ENCODE measurements around the gene HAGH. TPM values are rescaled to one million over a fixed set of nuclear protein-coding genes. Genes with fewer than 3 reads are reported as not detected.

Gene HAGH
- total RNA-seq, 1 donor from 2014 or later, result 87.3 TPM

DNA sequence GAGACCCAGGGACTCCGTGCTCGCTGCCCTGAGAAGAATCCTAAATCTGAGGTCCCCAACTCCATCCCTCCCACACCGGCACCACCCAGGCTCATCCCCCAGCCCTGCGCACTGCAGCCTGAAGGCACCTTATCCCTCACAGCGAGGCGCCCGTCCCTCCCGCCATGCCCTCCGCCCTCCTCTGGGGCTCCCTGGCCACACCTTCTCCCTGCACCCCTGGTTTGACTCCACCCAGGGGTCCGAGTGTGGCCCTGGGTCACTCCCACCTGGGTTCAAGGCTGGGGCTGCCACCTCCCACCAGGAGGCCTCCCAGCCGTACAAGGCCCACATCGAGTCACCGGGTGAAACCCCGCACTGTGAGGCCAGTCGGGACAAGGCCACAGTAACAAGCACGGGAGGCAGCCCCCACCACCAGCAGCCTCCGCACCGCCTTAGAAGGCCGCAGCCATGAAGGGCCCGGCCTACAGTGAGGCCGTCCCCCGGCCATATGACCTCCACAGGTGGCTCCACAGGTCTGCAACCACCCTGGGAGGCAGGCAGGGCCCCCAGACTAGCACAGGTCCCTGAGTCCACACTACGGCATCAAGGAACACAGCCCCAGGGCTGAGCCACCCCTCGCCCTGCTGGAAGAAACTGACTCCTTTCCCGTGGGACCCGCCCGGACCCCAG, 8.3 kb downstream of the HAGH start:
- no peak for DNase-seq (ENCODE audit: low read depth)
- TF ChIP-seq CTCF (conservative IDR thresholded peaks at IDR 0.05; ENCODE audit: low read depth, low read length), result no peak
- no peak overlapping the region for H3K4me3 ChIP-seq (ENCODE audit: low read depth, low read length)

DNA sequence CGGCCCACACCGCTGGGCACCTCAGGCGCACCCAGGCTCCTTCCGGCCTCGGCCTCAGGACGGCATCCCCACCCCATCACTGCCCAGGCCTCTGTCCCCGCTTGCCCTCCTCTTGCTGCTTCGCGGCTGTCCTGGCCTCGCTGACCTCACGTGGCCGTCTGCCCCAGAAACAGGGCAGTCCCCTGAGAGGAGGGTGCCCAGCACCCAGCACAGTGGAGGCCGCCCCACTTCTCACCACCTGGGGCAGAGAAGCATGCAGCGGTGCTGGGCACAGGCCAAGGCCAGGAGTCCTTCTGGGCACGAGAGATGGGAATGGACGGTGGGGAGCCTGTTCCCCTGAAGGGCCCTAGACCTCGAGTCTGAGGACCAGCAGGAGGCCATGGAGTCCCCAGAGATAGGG, 8.9 kb downstream of the HAGH start:
- no peak overlapping the region for H3K4me3 ChIP-seq (ENCODE audit: low read depth, low read length)
- TF ChIP-seq CTCF (conservative IDR thresholded peaks at IDR 0.05; ENCODE audit: low read depth, low read length), result no peak
- no peak for DNase-seq (ENCODE audit: low read depth)

- no peak for TF ChIP-seq CTCF (conservative IDR thresholded peaks at IDR 0.05; ENCODE audit: low read depth, low read length)
- no peak overlapping the region for H3K4me3 ChIP-seq (ENCODE audit: low read depth, low read length)
- DNase-seq (ENCODE audit: low read depth), result no peak
Observed at GRCh38 chr16:1817276-1817589, 9.4 kb downstream of the HAGH start.

DNA sequence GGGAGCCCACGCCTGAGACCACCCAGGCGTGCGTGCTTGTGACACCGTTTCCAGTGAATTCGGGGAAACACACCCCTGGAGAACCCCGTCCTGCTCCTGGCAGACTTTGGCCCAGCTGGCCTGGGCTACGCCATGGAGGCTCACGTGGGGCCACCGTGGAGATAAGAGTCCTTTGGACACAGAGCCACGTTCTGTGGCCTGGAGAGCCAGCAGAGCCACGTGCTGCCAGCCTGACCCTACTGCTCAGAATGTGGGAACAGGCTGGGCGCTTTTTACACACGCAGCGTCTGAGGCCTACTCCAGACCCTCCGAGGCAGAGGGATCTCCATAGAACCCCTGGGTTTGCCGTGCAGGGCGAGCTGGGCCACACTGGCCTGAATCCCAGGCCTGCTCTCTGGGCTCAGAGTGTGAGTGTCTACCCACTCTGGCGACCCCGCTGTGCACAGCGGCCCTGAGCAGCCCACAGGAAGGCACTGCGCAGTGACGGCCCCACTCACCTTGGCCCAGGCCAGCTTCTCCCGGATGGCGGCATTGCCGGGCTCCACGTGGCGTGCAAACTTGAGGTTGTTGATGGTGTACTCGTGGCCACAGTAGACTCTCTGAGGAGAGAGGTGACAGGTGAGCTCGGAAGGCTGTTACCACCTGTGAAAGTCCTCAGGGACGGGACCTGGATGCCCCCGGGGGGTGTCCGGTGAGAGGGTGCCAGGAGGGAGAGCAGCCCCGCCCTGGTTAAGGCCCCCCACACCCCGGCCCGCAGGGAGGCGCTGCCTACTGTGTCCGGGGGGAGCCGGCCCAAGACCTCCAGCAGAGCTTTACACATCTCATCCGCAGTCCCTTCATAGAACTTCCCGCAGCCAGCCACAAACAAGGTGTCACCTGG, 10.0 kb downstream of the HAGH start:
- no peak for TF ChIP-seq CTCF (conservative IDR thresholded peaks at IDR 0.05; ENCODE audit: low read depth, low read length)
- no peak for DNase-seq (ENCODE audit: low read depth)
- no peak overlapping the region for H3K4me3 ChIP-seq (ENCODE audit: low read depth, low read length)

DNA sequence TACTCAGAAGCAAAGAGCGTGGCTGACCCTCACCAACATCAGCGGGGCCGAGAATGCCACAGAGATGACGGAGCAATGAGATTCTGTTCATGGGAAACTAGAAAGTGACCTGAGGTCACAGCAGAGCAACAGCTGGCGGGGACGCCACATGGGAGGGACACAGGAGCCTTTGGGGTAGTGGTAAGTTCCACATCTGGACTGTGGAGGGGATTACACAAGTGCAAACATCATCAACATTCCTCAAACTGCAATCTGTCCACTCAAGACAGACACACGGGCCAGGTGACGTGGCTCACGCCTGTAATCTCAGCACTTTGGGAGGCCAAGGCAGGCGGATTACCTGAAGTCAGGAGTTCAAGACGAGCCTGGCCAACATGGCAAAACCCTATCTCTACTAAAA, 11.2 kb downstream of the HAGH start:
- TF ChIP-seq CTCF (conservative IDR thresholded peaks at IDR 0.05; ENCODE audit: low read depth, low read length), result no peak
- H3K4me3 ChIP-seq (ENCODE audit: low read depth, low read length), result no peak overlapping the region
- no peak for DNase-seq (ENCODE audit: low read depth)

DNA sequence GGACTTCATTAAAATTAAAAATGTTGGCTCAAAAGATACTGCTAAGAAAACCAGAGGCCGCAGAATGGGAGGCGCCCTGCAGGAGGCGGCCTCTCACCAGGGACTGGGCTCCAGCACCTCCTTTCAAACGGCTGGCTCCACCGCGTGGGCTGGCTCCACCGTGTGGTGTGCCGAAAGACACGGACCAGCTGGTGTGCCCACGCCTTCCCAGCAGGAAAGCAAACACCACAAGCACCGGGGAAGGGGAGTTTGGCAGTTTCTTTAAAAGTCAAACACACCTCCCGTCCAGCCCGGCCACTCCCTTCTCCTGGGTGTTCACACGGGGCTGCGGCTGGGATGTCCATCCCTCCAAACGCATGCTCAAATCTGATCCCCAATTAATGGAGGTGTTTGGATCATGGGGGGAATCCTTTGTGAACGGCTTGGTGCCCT, 13.9 kb downstream of the HAGH start:
- peak; percentile 71 for TF ChIP-seq CTCF (conservative IDR thresholded peaks at IDR 0.05; ENCODE audit: low read depth, low read length)
- H3K4me3 ChIP-seq (ENCODE audit: low read depth, low read length), result no peak overlapping the region
- no peak for DNase-seq (ENCODE audit: low read depth)
